Vagina (tissue), 2 donors: ENCODE data around the gene PSMB7. TPM values are rescaled to one million over a fixed set of nuclear protein-coding genes. Genes with fewer than 3 reads are reported as not detected.

Experiments used
- DNase-seq, 2 donors: peaks; one replicate each; pipeline ENCODE4 v3.0.0-alpha.2; 2017; ENCODE audit errors: extremely low spot score in 2 of 2
- H3K27ac ChIP-seq: fragments of 200-600 bp; sonication (generic); one replicate; pipeline ENCODE4 v1.5.1; 2019
- H3K27me3 ChIP-seq: fragments of 200-600 bp; sonication (generic); one replicate; pipeline ENCODE4 v1.5.1; 2019
- H3K36me3 ChIP-seq, 2 donors: fragments of 200-600 bp; sonication (generic); one replicate each; pipeline ENCODE4 v1.5.1; 2017 to 2019
- H3K4me1 ChIP-seq: fragments of 200-600 bp; sonication (generic); one replicate; pipeline ENCODE4 v1.5.1; 2019
- H3K4me3 ChIP-seq, 2 donors: fragments of 200-600 bp; sonication (generic); 1 replicate in 1 of 2; 2 replicates in 1 of 2; pipeline ENCODE4 v1.5.1; 2016 to 2019
- H3K9me3 ChIP-seq: fragments of 200-600 bp; sonication (generic); one replicate; pipeline ENCODE4 v1.5.1; 2019
- POLR2A ChIP-seq, 2 donors: fragments of 450-650 bp; IDR thresholded peaks; one replicate each; pipeline ENCODE4 v1.6.1; 2017; ENCODE audit warnings: antibody characterized with exemption in 2 of 2, mild to moderate bottlenecking in 2 of 2, moderate library complexity in 2 of 2
- POLR2AphosphoS5 ChIP-seq, 2 donors: sonication (generic); formaldehyde crosslinking; IDR thresholded peaks; one replicate each; pipeline ENCODE4 v1.9.0; 2017; ENCODE audit warnings: antibody characterized with exemption in 2 of 2, mild to moderate bottlenecking in 2 of 2, low read depth in 1 of 2; ENCODE audit not compliant: insufficient read depth in 1 of 2
- intact Hi-C: fragments of 100-400 bp; cut with DNase I; formaldehyde crosslinking; loops from one replicate; pipeline ENCODE4 v1.15.1; 2023
- total RNA-seq: library from RNA; depleted of rRNA; stranded (reverse); fragments of >200 nt; gene quantifications from one replicate; pipeline ENCODE4 v1.2.3, GENCODE V29; 2016
- TF ChIP-seq, protein P1 (sequence below), 3 experiments: fragments of 450-650 bp in 2 of 3; fragments of 200-600 bp in 1 of 3; sonication (generic) in 1 of 3; IDR thresholded peaks; one replicate each; pipeline ENCODE4 v1.5.1; 2017 to 2019; ENCODE audit warnings: antibody characterized with exemption in 3 of 3, mild to moderate bottlenecking in 2 of 3, moderate library complexity in 2 of 3

Gene PSMB7
- total RNA-seq, 1 donor from 2014 or later = 121 TPM

DNA sequence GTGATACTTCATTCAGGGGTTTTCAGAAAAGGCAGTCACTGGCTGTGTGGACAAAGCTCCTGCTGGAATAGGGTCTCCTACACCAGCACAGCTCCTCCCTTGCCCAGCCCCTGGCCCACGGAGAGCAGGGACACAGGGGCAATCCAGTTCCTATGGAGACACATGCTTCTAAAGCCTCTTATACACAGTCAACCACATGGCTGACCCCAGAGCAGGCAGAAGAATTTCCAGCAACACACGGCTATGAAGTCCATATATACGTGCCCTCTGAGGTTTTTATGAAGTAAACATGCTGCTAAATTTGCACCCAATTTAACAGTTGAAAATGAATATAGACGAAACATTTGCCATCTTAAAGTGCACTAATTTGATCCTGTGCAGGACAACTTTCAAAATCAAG lies 19.4 kb downstream of the PSMB7 start:
- intact Hi-C loops = no loop called here
- Histone ChIP-seq H3K27ac (no peak overlapping the region), H3K36me3 (no peaks in the 10 kb centered on the region), H3K27me3 (no peaks in the 10 kb centered on the region), H3K9me3 (no peaks in the 10 kb centered on the region), H3K4me3 (no peak overlapping the region), H3K4me1 (peaks cover 59% of the 10 kb centered on the region)
- TF ChIP-seq POLR2AphosphoS5 (IDR thresholded peaks at IDR 0.05; ENCODE audit: insufficient read depth in 1 of 2, low read depth in 1 of 2) (no peak), POLR2A (IDR thresholded peaks at IDR 0.05) (no peak)
- TF ChIP-seq, protein P1, sequence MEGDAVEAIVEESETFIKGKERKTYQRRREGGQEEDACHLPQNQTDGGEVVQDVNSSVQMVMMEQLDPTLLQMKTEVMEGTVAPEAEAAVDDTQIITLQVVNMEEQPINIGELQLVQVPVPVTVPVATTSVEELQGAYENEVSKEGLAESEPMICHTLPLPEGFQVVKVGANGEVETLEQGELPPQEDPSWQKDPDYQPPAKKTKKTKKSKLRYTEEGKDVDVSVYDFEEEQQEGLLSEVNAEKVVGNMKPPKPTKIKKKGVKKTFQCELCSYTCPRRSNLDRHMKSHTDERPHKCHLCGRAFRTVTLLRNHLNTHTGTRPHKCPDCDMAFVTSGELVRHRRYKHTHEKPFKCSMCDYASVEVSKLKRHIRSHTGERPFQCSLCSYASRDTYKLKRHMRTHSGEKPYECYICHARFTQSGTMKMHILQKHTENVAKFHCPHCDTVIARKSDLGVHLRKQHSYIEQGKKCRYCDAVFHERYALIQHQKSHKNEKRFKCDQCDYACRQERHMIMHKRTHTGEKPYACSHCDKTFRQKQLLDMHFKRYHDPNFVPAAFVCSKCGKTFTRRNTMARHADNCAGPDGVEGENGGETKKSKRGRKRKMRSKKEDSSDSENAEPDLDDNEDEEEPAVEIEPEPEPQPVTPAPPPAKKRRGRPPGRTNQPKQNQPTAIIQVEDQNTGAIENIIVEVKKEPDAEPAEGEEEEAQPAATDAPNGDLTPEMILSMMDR (IDR thresholded peaks at IDR 0.05) = no peak
- DNase-seq = no peak

DNA sequence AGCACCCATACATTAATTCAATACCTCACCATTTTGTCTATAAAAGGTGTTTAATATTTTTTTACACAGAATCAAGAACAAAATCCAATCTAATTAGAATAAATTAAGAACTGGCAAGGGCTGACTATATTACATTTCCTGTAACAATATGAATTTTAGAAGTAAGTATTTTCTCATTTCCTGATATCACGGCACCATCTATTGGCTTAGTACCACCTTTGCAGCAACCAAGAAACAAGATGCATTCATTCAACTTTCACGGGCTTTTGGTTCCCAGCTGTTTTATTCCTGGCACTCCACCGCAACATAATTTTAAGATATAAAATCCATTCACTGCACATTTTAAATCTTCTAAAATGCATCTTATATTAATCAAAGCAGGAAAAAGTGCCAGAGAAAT lies 20.6 kb downstream of the PSMB7 start:
- H3K4me3 ChIP-seq = no peak overlapping the region
- H3K36me3 ChIP-seq = no peaks in the 10 kb centered on the region
- TF ChIP-seq POLR2AphosphoS5 (IDR thresholded peaks at IDR 0.05; ENCODE audit: insufficient read depth in 1 of 2, low read depth in 1 of 2) (no peak), POLR2A (IDR thresholded peaks at IDR 0.05) (no peak)
- TF ChIP-seq, protein P1 (IDR thresholded peaks at IDR 0.05) = no peak
- no peak overlapping the region for H3K27ac ChIP-seq
- H3K27me3 ChIP-seq = no peaks in the 10 kb centered on the region
- H3K9me3 ChIP-seq = no peaks in the 10 kb centered on the region
- no peak for DNase-seq
- peaks cover 59% of the 10 kb centered on the region for H3K4me1 ChIP-seq
- intact Hi-C loops = no loop called here

DNA sequence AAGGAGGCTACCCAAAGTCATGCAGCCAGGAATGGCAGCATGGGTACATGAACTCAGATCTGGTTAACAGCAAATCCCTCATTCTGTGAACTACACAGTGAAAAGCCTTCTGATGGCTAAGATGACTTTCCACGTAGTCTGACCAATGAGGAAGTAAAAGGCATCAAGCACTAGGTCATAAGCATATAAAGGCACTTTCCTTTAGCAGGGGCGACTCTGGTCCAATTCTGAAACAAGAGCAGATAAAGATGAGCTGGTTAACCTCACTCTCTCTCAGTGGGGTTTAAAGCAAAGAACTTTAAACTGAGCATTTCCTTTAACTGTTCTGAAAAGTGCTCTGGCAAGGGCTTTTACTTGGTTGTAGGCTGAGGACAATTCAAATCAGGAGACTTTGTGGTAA lies 21.1 kb downstream of the PSMB7 start:
- H3K4me3 ChIP-seq = no peak overlapping the region
- DNase-seq = no peak
- H3K4me1 ChIP-seq = peaks cover 59% of the 10 kb centered on the region
- no peaks in the 10 kb centered on the region for H3K9me3 ChIP-seq
- no peaks in the 10 kb centered on the region for H3K27me3 ChIP-seq
- TF ChIP-seq POLR2AphosphoS5 (IDR thresholded peaks at IDR 0.05; ENCODE audit: insufficient read depth in 1 of 2, low read depth in 1 of 2) (no peak), POLR2A (IDR thresholded peaks at IDR 0.05) (no peak)
- TF ChIP-seq, protein P1 (IDR thresholded peaks at IDR 0.05) = no peak
- H3K36me3 ChIP-seq = no peaks in the 10 kb centered on the region
- no peak overlapping the region for H3K27ac ChIP-seq
- intact Hi-C loops = no loop called here

DNA sequence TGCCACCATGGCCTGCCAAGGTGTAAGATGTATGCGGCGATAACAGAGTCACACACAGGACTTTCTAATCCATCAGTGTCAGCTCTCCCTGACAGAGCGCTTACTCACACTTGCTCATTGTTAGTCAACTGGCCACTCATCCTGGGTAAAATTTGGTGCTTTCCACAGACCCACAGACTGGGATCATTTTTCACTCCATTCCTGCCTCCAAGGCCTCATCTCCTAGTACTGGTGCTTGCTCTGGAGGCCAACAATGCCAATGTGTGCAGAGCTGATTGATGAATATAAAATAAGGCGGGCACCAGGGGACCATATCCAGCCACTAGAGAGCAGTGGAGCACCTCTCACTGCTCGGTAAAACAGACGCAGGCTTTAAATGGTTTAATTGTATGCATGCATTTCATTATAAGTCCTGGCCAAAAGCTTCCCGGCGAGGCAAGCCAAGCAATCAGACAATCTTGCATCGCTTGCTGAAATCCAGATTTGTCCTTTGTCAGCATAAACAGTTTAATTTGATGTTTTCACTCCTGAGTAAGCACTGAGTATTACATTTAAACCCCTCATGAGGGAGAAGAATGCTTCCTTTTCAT lies 22.3 kb downstream of the PSMB7 start:
- Histone ChIP-seq H3K9me3 (no peaks in the 10 kb centered on the region), H3K4me1 (peaks cover 69% of the 10 kb centered on the region), H3K4me3 (no peak overlapping the region), H3K27me3 (no peaks in the 10 kb centered on the region), H3K27ac (no peak overlapping the region), H3K36me3 (no peaks in the 10 kb centered on the region)
- no peak for DNase-seq
- TF ChIP-seq, protein P1 (IDR thresholded peaks at IDR 0.05) = no peak
- intact Hi-C loops = no loop called here

DNA sequence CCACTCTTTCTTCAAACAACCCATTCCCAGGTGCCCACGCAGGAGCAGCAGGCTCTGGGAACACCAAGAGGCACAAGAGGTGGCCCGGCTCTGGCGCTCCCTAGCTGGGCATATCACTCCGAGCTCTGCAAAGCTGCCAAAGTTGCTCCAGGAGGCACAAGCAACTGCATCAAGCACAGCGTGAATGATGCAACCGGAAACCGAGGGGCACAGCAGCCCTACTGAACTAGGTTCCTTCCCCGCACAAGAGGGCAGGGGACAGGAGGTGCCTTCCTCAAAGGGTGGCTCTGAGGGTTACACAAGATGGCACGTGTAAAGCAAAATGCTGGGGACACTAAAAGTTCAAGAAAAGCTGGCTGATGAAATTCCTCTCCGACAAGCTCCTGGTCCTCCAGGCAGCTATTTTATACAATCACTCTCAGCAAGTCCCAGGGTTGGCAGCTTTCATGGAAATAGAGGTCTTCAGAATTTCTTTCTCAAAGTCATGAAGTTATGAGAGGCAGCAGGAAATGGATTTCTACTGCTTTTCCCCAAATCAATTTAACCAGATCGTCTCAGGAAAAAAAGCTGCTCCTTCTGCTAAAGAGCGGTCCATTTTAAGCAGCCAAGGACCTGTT lies 22.9 kb downstream of the PSMB7 start:
- TF ChIP-seq POLR2AphosphoS5 (IDR thresholded peaks at IDR 0.05; ENCODE audit: insufficient read depth in 1 of 2, low read depth in 1 of 2) = no peak
- no peak for TF ChIP-seq POLR2A (IDR thresholded peaks at IDR 0.05)
- DNase-seq = no peak
- peaks cover 70% of the 10 kb centered on the region for H3K4me1 ChIP-seq
- H3K9me3 ChIP-seq = no peaks in the 10 kb centered on the region
- intact Hi-C loops = no loop called here
- H3K36me3 ChIP-seq = no peaks in the 10 kb centered on the region
- no peak overlapping the region for H3K27ac ChIP-seq
- no peaks in the 10 kb centered on the region for H3K27me3 ChIP-seq
- H3K4me3 ChIP-seq = no peak overlapping the region
